ENCODE data around the gene KLHL9.

GRCh38 chr9:21311889-21312288 is 23.3 kb downstream of the KLHL9 start:
- TF ChIP-seq CTCF (conservative IDR thresholded peaks at IDR 0.05 in 1 of 2, IDR thresholded peaks at IDR 0.05 in 1 of 2; ENCODE audit: low read depth in 1 of 2, low read length in 2 of 2) = no peak
- TF ChIP-seq EZH2 (IDR thresholded peaks at IDR 0.05; ENCODE audit: low read length, missing control alignments) = no peak
